Tibial nerve (tissue), 4 donors: ENCODE measurements around the gene SLC9A4. TPM values are rescaled to one million over a fixed set of nuclear protein-coding genes. Genes with fewer than 3 reads are reported as not detected.

Experiments used
- DNase-seq, 2 donors: peaks; one replicate each; pipeline ENCODE4 v3.0.0-alpha.2; 2019; ENCODE audit warnings: low spot score in 2 of 2
- H3K27ac ChIP-seq, 4 donors: fragments of 200-600 bp; sonication (generic) in 3 of 4; one replicate each; pipeline ENCODE4 v1.5.1; 2017 to 2019; ENCODE audit warnings: mild to moderate bottlenecking in 1 of 4
- H3K27me3 ChIP-seq, 2 donors: fragments of 200-600 bp; sonication (generic) in 1 of 2; one replicate each; pipeline versions ENCODE4 v1.5.1 to v1.6.0; 2017 to 2019
- H3K36me3 ChIP-seq, 3 donors: fragments of 200-600 bp; sonication (generic); one replicate each; pipeline ENCODE4 v1.5.1; 2018 to 2019
- H3K4me1 ChIP-seq, 4 donors: fragments of 200-600 bp; sonication (generic) in 3 of 4; one replicate each; pipeline ENCODE4 v1.5.1; 2017 to 2019
- H3K4me3 ChIP-seq, 4 donors: fragments of 200-600 bp; sonication (generic) in 3 of 4; one replicate each; pipeline ENCODE4 v1.5.1; 2017 to 2019; ENCODE audit warnings: mild to moderate bottlenecking in 1 of 4, moderate library complexity in 1 of 4
- H3K9me3 ChIP-seq, 4 donors: fragments of 200-600 bp; sonication (generic) in 3 of 4; one replicate each; pipeline ENCODE4 v1.5.1; 2017 to 2019
- EP300 ChIP-seq, 2 donors: sonication (generic); formaldehyde crosslinking; IDR thresholded peaks; one replicate each; pipeline ENCODE4 v1.6.1; 2017; ENCODE audit warnings: antibody characterized with exemption in 2 of 2, mild to moderate bottlenecking in 1 of 2
- POLR2A ChIP-seq, 2 donors: fragments of 450-650 bp; IDR thresholded peaks; one replicate each; pipeline ENCODE4 v1.6.1; 2017; ENCODE audit warnings: antibody characterized with exemption in 2 of 2, mild to moderate bottlenecking in 2 of 2, moderate library complexity in 2 of 2
- WGBS, 2 donors: methylation state at CpG; one replicate each; pipeline ENCODE4 v1.1.5; 2018; 5-methylcytosine and 5-hydroxymethylcytosine counted together
- total RNA-seq, 4 donors: library from RNA; depleted of rRNA; stranded (reverse); fragments of >200 nt; gene quantifications; one replicate each; pipeline ENCODE4 v1.1.0, GENCODE V29; 2016
- TF ChIP-seq, protein P1 (sequence below), 5 experiments: fragments of 200-600 bp in 3 of 5; fragments of 450-650 bp in 2 of 5; sonication (generic) in 3 of 5; IDR thresholded peaks; one replicate each; pipeline ENCODE4 v1.5.1; 2016 to 2019; ENCODE audit warnings: antibody characterized with exemption in 5 of 5, mild to moderate bottlenecking in 3 of 5, moderate library complexity in 2 of 5

Gene SLC9A4
- total RNA-seq, 4 donors from 2014 or later, result 0.30 TPM; not detected in 3

DNA sequence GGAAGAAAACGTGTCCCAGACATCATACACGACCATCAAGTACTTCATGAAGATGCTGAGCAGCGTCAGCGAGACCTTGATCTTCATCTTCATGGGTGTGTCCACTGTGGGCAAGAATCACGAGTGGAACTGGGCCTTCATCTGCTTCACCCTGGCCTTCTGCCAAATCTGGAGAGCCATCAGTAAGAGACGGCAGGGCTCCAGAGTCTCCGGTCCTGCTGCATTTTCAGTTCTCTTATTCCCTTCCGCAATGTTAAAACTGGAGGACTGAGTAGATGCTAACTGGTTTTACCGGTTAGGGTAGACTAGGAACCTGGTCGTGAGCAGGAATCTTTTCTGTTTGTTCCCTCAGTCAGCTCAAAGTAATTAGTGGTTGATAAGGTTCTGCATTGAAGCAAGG, 32.3 kb downstream of the SLC9A4 start:
- WGBS, 2 donors, result 60 to 65% methylated on average over 10 of the region's 10 CpGs

DNA sequence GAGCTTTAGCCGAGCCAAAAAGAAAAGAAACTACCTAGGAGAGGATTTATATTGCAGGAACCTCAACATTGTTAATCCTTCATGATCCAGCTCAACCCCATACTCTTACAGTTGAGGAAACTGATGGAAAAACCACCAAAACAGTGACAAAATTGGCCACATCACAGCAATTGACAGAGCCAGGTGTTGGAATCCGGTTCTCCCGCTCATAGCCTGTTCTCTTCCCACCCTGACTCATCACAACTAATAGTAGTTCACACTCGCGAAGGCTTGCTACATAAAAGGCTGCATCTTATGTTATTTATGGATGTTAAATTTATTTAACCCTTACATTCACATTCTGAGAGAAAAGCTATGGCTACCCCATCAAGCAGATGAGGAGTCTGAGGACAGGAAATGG, 33.7 kb downstream of the SLC9A4 start:
- 82 to 84% methylated on average over 5 of the region's 5 CpGs for WGBS, 2 donors
- no peaks in the 10 kb centered on the region for H3K27me3 ChIP-seq
- no peak for DNase-seq
- no peak overlapping the region for H3K27ac ChIP-seq
- no peaks in the 10 kb centered on the region for H3K4me1 ChIP-seq
- no peaks in the 10 kb centered on the region for H3K36me3 ChIP-seq
- H3K4me3 ChIP-seq, result no peak overlapping the region
- no peak for TF ChIP-seq POLR2A (IDR thresholded peaks at IDR 0.05)
- TF ChIP-seq, protein P1, sequence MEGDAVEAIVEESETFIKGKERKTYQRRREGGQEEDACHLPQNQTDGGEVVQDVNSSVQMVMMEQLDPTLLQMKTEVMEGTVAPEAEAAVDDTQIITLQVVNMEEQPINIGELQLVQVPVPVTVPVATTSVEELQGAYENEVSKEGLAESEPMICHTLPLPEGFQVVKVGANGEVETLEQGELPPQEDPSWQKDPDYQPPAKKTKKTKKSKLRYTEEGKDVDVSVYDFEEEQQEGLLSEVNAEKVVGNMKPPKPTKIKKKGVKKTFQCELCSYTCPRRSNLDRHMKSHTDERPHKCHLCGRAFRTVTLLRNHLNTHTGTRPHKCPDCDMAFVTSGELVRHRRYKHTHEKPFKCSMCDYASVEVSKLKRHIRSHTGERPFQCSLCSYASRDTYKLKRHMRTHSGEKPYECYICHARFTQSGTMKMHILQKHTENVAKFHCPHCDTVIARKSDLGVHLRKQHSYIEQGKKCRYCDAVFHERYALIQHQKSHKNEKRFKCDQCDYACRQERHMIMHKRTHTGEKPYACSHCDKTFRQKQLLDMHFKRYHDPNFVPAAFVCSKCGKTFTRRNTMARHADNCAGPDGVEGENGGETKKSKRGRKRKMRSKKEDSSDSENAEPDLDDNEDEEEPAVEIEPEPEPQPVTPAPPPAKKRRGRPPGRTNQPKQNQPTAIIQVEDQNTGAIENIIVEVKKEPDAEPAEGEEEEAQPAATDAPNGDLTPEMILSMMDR (IDR thresholded peaks at IDR 0.05), result no peak
- TF ChIP-seq EP300 (IDR thresholded peaks at IDR 0.05), result no peak
- no peaks in the 10 kb centered on the region for H3K9me3 ChIP-seq

More for the DNA sequence above, 32.3 kb downstream of the SLC9A4 start:
- no peak overlapping the region for H3K27ac ChIP-seq
- TF ChIP-seq, protein P1 (IDR thresholded peaks at IDR 0.05), result no peak
- no peak for TF ChIP-seq POLR2A (IDR thresholded peaks at IDR 0.05)
- no peak for TF ChIP-seq EP300 (IDR thresholded peaks at IDR 0.05)
- H3K36me3 ChIP-seq, result no peaks in the 10 kb centered on the region
- DNase-seq, result peak in 1 of 2 donors; percentile 10
- no peaks in the 10 kb centered on the region for H3K9me3 ChIP-seq
- H3K4me1 ChIP-seq, result no peaks in the 10 kb centered on the region
- no peak overlapping the region for H3K4me3 ChIP-seq
- H3K27me3 ChIP-seq, result no peaks in the 10 kb centered on the region

DNA sequence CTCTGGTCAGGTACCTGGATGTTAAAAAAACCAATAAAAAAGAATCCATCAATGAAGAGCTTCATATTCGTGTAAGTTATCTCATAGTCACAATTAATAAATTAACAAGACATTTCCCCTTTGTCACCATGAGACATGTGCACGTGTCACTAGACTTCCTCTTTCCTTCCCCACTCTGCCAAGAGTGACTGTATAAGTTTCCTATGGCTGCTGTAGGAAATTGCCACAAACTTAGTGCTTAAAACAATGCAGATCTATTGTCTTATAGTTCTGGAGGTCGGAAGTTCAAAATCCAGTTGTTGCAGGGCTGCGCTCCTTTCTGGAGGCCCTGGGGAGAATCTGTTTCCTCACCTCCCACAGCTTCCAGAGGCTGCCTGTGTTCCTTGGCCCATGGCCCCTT, 35.8 kb downstream of the SLC9A4 start:
- TF ChIP-seq, protein P1 (IDR thresholded peaks at IDR 0.05), result no peak
- TF ChIP-seq POLR2A (IDR thresholded peaks at IDR 0.05) (no peak), EP300 (IDR thresholded peaks at IDR 0.05) (no peak)
- DNase-seq, result no peak
- 60 to 62% methylated on average over 4 of the region's 4 CpGs for WGBS, 2 donors
- Histone ChIP-seq H3K4me1 (no peaks in the 10 kb centered on the region), H3K9me3 (no peaks in the 10 kb centered on the region), H3K4me3 (no peak overlapping the region), H3K36me3 (no peaks in the 10 kb centered on the region), H3K27ac (no peak overlapping the region), H3K27me3 (no peaks in the 10 kb centered on the region)

DNA sequence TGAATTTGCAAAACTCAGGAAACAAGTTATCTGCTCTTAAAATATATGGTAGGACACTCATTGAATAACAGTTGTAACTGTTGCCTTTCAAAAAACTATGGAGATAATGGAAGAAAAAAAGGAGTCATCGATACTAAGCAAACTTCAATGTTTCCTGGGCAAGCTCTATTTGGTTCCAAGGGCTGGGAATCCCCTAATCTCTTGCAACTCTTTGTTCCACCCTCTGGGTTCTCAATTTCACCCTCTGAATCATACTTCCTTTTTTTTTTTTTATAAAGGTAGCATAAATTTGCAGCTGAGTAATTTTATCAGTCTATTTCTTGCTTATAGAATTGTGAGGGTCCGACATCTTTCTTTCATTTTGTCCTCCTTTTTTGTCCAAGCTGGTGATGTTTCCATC, 36.7 kb downstream of the SLC9A4 start:
- TF ChIP-seq, protein P1 (IDR thresholded peaks at IDR 0.05), result no peak
- TF ChIP-seq EP300 (IDR thresholded peaks at IDR 0.05) (no peak), POLR2A (IDR thresholded peaks at IDR 0.05) (no peak)
- no peaks in the 10 kb centered on the region for H3K4me1 ChIP-seq
- H3K27me3 ChIP-seq, result no peaks in the 10 kb centered on the region
- H3K9me3 ChIP-seq, result no peaks in the 10 kb centered on the region
- H3K36me3 ChIP-seq, result no peaks in the 10 kb centered on the region
- no peak overlapping the region for H3K4me3 ChIP-seq
- H3K27ac ChIP-seq, result no peak overlapping the region
- 82 to 83% methylated on average over 2 of the region's 2 CpGs for WGBS, 2 donors
- no peak for DNase-seq

DNA sequence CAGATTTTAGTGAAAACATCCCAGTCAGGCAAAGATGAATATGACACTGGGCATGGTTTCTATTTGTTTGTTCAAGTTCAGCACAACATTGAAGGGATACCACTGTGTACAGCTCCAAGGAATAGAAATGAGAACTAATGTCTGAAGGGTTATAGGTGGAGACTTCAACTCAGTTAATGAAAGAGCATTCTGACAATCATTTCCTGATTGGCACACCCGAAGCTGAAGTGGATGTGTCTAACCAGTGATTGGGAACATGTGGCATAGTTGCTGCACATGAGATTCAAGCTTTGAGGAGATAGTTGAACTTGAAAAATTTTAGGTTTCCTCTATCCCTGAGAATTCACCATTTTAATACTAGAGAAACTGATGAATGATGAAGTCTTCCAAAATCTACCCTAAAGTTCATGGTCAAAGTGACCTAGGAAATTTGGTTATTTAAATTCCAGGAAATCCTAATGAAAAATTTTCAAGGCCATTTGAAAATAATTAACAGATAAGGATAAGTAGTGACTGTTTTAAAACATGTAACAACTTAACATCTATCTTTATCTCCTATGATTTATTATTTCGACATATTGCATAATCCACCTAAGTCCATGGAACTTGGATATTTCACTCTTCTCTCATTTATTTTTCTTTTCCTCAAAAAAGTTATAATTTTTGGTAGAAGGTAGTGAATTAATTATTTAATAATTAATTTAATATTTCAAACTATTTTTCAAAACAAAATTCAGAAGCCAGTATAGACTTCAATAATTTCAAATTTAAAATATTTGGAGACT, 38.0 kb downstream of the SLC9A4 start:
- 78 to 89% methylated on average over 2 of the region's 2 CpGs for WGBS, 2 donors
- no peaks in the 10 kb centered on the region for H3K27me3 ChIP-seq
- no peaks in the 10 kb centered on the region for H3K4me1 ChIP-seq
- TF ChIP-seq POLR2A (IDR thresholded peaks at IDR 0.05) (no peak), EP300 (IDR thresholded peaks at IDR 0.05) (no peak)
- TF ChIP-seq, protein P1 (IDR thresholded peaks at IDR 0.05), result no peak
- H3K4me3 ChIP-seq, result no peak overlapping the region
- no peaks in the 10 kb centered on the region for H3K9me3 ChIP-seq
- H3K36me3 ChIP-seq, result no peaks in the 10 kb centered on the region
- no peak overlapping the region for H3K27ac ChIP-seq
- no peak for DNase-seq
